HCT116 (cell line): ENCODE results near the gene PAX5. TPM values are rescaled to one million over a fixed set of nuclear protein-coding genes. Genes with fewer than 3 reads are reported as not detected.

Source experiments
- ATAC-seq: fragments of 200-7000 bp; cut with Tn5 transposase; 2 replicates; pipeline ENCODE4 v1.9.1; 2020; ENCODE audit warnings: mild to moderate bottlenecking, moderate library complexity
- BruUV-seq: library from RNA; stranded (reverse); fragments of 400-500 nt; replicated peaks from 2 replicates; lab custom pipeline; 2021; lab: Mats Ljungman, UMichigan
- CTCF ChIA-PET: fragments of 300-600 bp; sonication (Branson Sonifier 250); formaldehyde crosslinking; loops from one replicate; lab custom pipeline; 2021; ENCODE audit warnings: antibody characterized with exemption; lab: Charles Lee
- POLR2A ChIA-PET: fragments of 300-600, 350-600 bp; sonication (Branson Sonifier 250); formaldehyde crosslinking; loops from one replicate; lab custom pipeline; 2021; ENCODE audit warnings: antibody characterized with exemption; lab: Charles Lee
- RAD21 ChIA-PET, 2 experiments: fragments of 300-600 bp; sonication (Branson Sonifier 250); formaldehyde crosslinking; loops; one replicate each; lab custom pipeline; 2023; ENCODE audit warnings: low total read pairs in 2 of 2; ENCODE audit not compliant: uncharacterized antibody in 2 of 2, unreplicated experiment in 2 of 2, low non-redundant PET in 1 of 2; lab: Charles Lee
- DNase-seq: peaks from one replicate; pipeline ENCODE4 v3.0.0-alpha.2; 2010; ENCODE audit warnings: low read depth, low spot score
- H2AFZ ChIP-seq: fragments of 200-600 bp; shearing (Covaris generic), sonication (generic); 2 replicates; pipeline ENCODE4 v1.6.1; 2017; ENCODE audit warnings: low read depth, mixed run types, mixed read lengths, antibody characterized with exemption, low read length; ENCODE audit not compliant: poor library complexity, severe bottlenecking
- H3K27ac ChIP-seq: 2 replicates; pipeline ENCODE4 v1.5.1; 2012; ENCODE audit warnings: low read depth, low read length
- H3K27me3 ChIP-seq: fragments of 200-600 bp; sonication (generic); 2 replicates; pipeline ENCODE4 v1.6.1; 2016; ENCODE audit warnings: mixed run types, low read length, mixed read lengths; ENCODE audit not compliant: insufficient read depth
- H3K36me3 ChIP-seq, 2 experiments: fragments of 200-500 bp in 1 of 2; fragments of 200-600 bp in 1 of 2; sonication (Bioruptor generic) in 1 of 2; sonication (generic) in 1 of 2; 2 replicates each; pipeline versions ENCODE4 v1.5.1 to v1.6.1; 2014 to 2016; ENCODE audit warnings: low read length in 2 of 2, inconsistent platforms in 1 of 2, mixed read lengths in 1 of 2, mixed run types in 1 of 2; ENCODE audit not compliant: insufficient read depth in 2 of 2, control insufficient read depth in 1 of 2
- H3K4me1 ChIP-seq, 2 experiments: fragments of 200-600 bp in 1 of 2; sonication (generic) in 1 of 2; 2 replicates each; pipeline versions ENCODE4 v1.5.1 to v1.6.1; 2012 to 2017; ENCODE audit warnings: low read length in 2 of 2, inconsistent platforms in 1 of 2, mild to moderate bottlenecking in 1 of 2, mixed read lengths in 1 of 2, mixed run types in 1 of 2, moderate library complexity in 1 of 2; ENCODE audit not compliant: insufficient read depth in 2 of 2, control insufficient read depth in 1 of 2
- H3K4me2 ChIP-seq: fragments of 200-600 bp; sonication (generic); 2 replicates; pipeline ENCODE4 v1.6.1; 2017; ENCODE audit warnings: mixed run types, low read length, mixed read lengths
- H3K4me3 ChIP-seq, 2 experiments: fragments of 200-600 bp in 1 of 2; sonication (generic) in 1 of 2; replicated peaks in 1 of 2; 2 replicates each; pipeline ENCODE4 v1.5.1; 2011 to 2016; ENCODE audit warnings: low read length in 2 of 2, control low read depth in 1 of 2, low read depth in 1 of 2, mild to moderate bottlenecking in 1 of 2, mixed read lengths in 1 of 2, mixed run types in 1 of 2
- H3K79me2 ChIP-seq: fragments of 200-600 bp; sonication (generic); 2 replicates; pipeline ENCODE4 v1.6.1; 2017; ENCODE audit warnings: mild to moderate bottlenecking, mixed run types, low read length, moderate library complexity, mixed read lengths; ENCODE audit not compliant: insufficient read depth
- H3K9ac ChIP-seq: fragments of 200-600 bp; sonication (generic); 2 replicates; pipeline ENCODE4 v1.6.1; 2016; ENCODE audit warnings: low read length, mixed read lengths
- H3K9me2 ChIP-seq: fragments of 200-600 bp; sonication (generic), shearing (Covaris generic); 2 replicates; pipeline ENCODE4 v1.6.1; 2017; ENCODE audit warnings: mixed run types, mild to moderate bottlenecking, moderate library complexity; ENCODE audit not compliant: insufficient read depth
- H3K9me3 ChIP-seq, 2 experiments: fragments of 200-500 bp in 1 of 2; fragments of 200-600 bp in 1 of 2; sonication (Bioruptor generic) in 1 of 2; sonication (generic) in 1 of 2; 2 replicates each; pipeline ENCODE4 v1.6.1; 2014 to 2017; ENCODE audit warnings: low read length in 2 of 2, mixed read lengths in 2 of 2, inconsistent platforms in 1 of 2, low read depth in 1 of 2, mild to moderate bottlenecking in 1 of 2, mixed run types in 1 of 2, moderate library complexity in 1 of 2; ENCODE audit not compliant: control insufficient read depth in 1 of 2, insufficient read depth in 1 of 2
- H4K20me1 ChIP-seq: fragments of 200-600 bp; sonication (generic), shearing (Covaris generic); 2 replicates; pipeline ENCODE4 v1.6.1; 2017; ENCODE audit warnings: mixed run types, mild to moderate bottlenecking, moderate library complexity; ENCODE audit not compliant: insufficient read depth
- CBX3 ChIP-seq: IDR thresholded peaks from 2 replicates; pipeline ENCODE4 v1.6.1; 2012; ENCODE audit warnings: low read depth
- EGR1 ChIP-seq: IDR thresholded peaks from 2 replicates; pipeline ENCODE4 v1.6.1; 2012; ENCODE audit warnings: low read depth
- ELF1 ChIP-seq: IDR thresholded peaks from 2 replicates; pipeline ENCODE4 v1.6.1; 2012; ENCODE audit warnings: low read depth, borderline replicate concordance
- EZH2 ChIP-seq: fragments of 200-600 bp; sonication (generic); IDR thresholded peaks from 2 replicates; pipeline ENCODE4 v1.6.1; 2017; ENCODE audit warnings: antibody characterized with exemption, mixed run types
- POLR2A ChIP-seq: IDR thresholded peaks from 2 replicates; pipeline ENCODE4 v1.7.0; 2011; ENCODE audit warnings: borderline replicate concordance; ENCODE audit not compliant: insufficient read depth, insufficient read length; ENCODE audit errors: extremely low read depth
- POLR2AphosphoS5 ChIP-seq: IDR thresholded peaks from 2 replicates; pipeline ENCODE4 v1.6.1; 2011; ENCODE audit warnings: mild to moderate bottlenecking, low read depth, low read length, moderate library complexity
- RAD21 ChIP-seq: IDR thresholded peaks from 2 replicates; pipeline ENCODE4 v1.6.1; 2012; ENCODE audit warnings: low read depth, mild to moderate bottlenecking
- SIN3A ChIP-seq: IDR thresholded peaks from 2 replicates; pipeline ENCODE4 v1.6.1; 2012; ENCODE audit warnings: low read depth
- SP1 ChIP-seq: IDR thresholded peaks from 2 replicates; pipeline ENCODE4 v1.6.1; 2012; ENCODE audit warnings: low read depth
- TCF7L2 ChIP-seq: IDR thresholded peaks from 2 replicates; pipeline ENCODE4 v1.7.0; 2011; ENCODE audit warnings: borderline replicate concordance, inconsistent platforms; ENCODE audit not compliant: insufficient read depth, insufficient read length; ENCODE audit errors: extremely low read depth
- ZFX ChIP-seq: fragments of 450-650 bp; IDR thresholded peaks from 2 replicates; pipeline ENCODE4 v1.6.1; 2017
- ZNF274 ChIP-seq: fragments of 200-500 bp; sonication (Bioruptor generic); IDR thresholded peaks from 2 replicates; pipeline ENCODE4 v1.6.1; 2014; ENCODE audit warnings: mild to moderate bottlenecking, low read depth, low read length, inconsistent platforms
- intact Hi-C: fragments of 100-400 bp; cut with micrococcal nuclease; formaldehyde crosslinking; loops from 2 replicates; pipeline ENCODE4 v1.10.0; 2022
- total RNA-seq: library from RNA; stranded (reverse); gene quantifications from one replicate; pipeline ENCODE4 v1.2.1, GENCODE V29; 2021; ENCODE audit not compliant: unreplicated experiment
- TF ChIP-seq, protein P1 (sequence below): IDR thresholded peaks from 2 replicates; pipeline ENCODE4 v1.6.1; 2012
- TF ChIP-seq, protein P2 (sequence below): IDR thresholded peaks from 2 replicates; pipeline ENCODE4 v1.6.1; 2012
- TF ChIP-seq, protein P3 (sequence below): IDR thresholded peaks from 2 replicates; pipeline ENCODE4 v1.6.1; 2012; ENCODE audit warnings: low read depth
- TF ChIP-seq, protein P4 (sequence below): IDR thresholded peaks from 2 replicates; pipeline ENCODE4 v1.6.1; 2011; ENCODE audit warnings: mild to moderate bottlenecking, low read length, moderate library complexity; ENCODE audit not compliant: insufficient replicate concordance; ENCODE audit errors: extremely low read depth

Gene PAX5
- total RNA-seq, 1 experiment from 2014 or later = 0.17 TPM

DNA sequence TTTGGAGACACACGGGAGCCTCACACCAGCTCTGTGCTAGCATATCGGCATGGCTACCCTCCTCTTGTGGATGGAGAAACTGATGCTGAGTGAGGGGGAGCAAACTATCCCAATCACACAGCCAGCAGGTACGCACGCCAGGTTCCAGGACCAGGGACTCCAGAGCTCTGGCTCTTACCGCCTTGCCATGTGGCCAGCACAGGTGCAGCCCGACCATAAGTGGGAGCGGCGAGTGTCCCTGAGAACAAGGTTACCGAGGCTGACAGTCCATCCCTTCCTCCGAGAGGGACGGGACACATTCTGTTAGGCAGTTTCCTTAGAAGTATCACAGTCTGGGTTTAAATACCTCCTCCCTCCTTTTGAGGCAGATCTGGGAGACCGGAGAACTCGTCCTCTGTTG is 86.0 kb downstream of the PAX5 start:
- ChIA-PET RAD21 (no interaction called here), CTCF (no interaction called here), POLR2A (no interaction called here)
- Histone ChIP-seq H3K79me2 (no peaks in the 10 kb centered on the region), H3K9me3 (no peaks in the 10 kb centered on the region), H3K36me3 (no peaks in the 10 kb centered on the region), H3K27me3 (peaks cover 21% of the 10 kb centered on the region), H3K4me3 (no peak overlapping the region), H3K9ac (no peak overlapping the region), H3K4me1 (no peaks in the 10 kb centered on the region), H3K27ac (no peak overlapping the region), H3K4me2 (no peak overlapping the region), H4K20me1 (no peaks in the 10 kb centered on the region), H3K9me2 (no peaks in the 10 kb centered on the region; the same call in 1 of the 2 replicates), H2AFZ (no peak overlapping the region)
- DNase-seq (no peak), ATAC-seq (no peak)
- intact Hi-C loops = no loop called here
- no TSS peak for BruUV-seq
- TF ChIP-seq, protein P1, sequence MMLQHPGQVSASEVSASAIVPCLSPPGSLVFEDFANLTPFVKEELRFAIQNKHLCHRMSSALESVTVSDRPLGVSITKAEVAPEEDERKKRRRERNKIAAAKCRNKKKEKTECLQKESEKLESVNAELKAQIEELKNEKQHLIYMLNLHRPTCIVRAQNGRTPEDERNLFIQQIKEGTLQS = no peak
- TF ChIP-seq RAD21 = no peak
- TF ChIP-seq POLR2AphosphoS5 = no peak
- no peak for TF ChIP-seq EZH2
- TF ChIP-seq, protein P2, sequence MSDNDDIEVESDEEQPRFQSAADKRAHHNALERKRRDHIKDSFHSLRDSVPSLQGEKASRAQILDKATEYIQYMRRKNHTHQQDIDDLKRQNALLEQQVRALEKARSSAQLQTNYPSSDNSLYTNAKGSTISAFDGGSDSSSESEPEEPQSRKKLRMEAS = no peak

DNA sequence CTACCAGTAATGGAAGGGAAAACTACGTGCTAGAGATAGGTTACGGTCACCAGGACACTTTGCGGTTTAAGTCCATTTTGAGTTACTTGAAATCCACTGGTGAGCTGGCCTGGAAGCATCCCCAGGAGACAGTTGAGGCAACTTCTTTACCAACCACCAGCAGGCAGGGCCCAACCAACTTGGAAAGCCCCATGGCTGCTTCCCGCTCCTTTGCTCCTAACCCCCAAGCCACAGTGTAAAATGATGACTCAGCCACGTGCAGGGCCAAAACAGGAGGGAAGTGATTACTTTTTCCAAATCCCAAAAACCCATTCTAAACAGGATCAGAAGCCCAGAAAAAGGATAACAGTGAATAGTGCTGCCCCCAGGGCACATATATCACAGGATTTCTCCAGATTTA is 87.4 kb downstream of the PAX5 start:
- CTCF ChIA-PET = no interaction called here
- H2AFZ ChIP-seq = no peak overlapping the region
- intact Hi-C loops = no loop called here
- TF ChIP-seq TCF7L2 (no peak), EZH2 (no peak), ZNF274 (no peak), POLR2A (no peak), CBX3 (no peak), POLR2AphosphoS5 (no peak), ZFX (no peak), SP1 (no peak), SIN3A (no peak), ELF1 (no peak), EGR1 (no peak)
- TF ChIP-seq, protein P3, sequence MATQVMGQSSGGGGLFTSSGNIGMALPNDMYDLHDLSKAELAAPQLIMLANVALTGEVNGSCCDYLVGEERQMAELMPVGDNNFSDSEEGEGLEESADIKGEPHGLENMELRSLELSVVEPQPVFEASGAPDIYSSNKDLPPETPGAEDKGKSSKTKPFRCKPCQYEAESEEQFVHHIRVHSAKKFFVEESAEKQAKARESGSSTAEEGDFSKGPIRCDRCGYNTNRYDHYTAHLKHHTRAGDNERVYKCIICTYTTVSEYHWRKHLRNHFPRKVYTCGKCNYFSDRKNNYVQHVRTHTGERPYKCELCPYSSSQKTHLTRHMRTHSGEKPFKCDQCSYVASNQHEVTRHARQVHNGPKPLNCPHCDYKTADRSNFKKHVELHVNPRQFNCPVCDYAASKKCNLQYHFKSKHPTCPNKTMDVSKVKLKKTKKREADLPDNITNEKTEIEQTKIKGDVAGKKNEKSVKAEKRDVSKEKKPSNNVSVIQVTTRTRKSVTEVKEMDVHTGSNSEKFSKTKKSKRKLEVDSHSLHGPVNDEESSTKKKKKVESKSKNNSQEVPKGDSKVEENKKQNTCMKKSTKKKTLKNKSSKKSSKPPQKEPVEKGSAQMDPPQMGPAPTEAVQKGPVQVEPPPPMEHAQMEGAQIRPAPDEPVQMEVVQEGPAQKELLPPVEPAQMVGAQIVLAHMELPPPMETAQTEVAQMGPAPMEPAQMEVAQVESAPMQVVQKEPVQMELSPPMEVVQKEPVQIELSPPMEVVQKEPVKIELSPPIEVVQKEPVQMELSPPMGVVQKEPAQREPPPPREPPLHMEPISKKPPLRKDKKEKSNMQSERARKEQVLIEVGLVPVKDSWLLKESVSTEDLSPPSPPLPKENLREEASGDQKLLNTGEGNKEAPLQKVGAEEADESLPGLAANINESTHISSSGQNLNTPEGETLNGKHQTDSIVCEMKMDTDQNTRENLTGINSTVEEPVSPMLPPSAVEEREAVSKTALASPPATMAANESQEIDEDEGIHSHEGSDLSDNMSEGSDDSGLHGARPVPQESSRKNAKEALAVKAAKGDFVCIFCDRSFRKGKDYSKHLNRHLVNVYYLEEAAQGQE = no peak
- TF ChIP-seq, protein P1 = no peak
- TF ChIP-seq, protein P4, sequence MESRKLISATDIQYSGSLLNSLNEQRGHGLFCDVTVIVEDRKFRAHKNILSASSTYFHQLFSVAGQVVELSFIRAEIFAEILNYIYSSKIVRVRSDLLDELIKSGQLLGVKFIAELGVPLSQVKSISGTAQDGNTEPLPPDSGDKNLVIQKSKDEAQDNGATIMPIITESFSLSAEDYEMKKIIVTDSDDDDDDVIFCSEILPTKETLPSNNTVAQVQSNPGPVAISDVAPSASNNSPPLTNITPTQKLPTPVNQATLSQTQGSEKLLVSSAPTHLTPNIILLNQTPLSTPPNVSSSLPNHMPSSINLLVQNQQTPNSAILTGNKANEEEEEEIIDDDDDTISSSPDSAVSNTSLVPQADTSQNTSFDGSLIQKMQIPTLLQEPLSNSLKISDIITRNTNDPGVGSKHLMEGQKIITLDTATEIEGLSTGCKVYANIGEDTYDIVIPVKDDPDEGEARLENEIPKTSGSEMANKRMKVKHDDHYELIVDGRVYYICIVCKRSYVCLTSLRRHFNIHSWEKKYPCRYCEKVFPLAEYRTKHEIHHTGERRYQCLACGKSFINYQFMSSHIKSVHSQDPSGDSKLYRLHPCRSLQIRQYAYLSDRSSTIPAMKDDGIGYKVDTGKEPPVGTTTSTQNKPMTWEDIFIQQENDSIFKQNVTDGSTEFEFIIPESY = no peak

More for the DNA sequence above, 87.4 kb downstream of the PAX5 start:
- no peak for DNase-seq
- no peak overlapping the region for H3K4me3 ChIP-seq
- no peaks in the 10 kb centered on the region; the same call in 1 of the 2 replicates for H3K9me2 ChIP-seq
- H3K4me1 ChIP-seq = no peaks in the 10 kb centered on the region
- POLR2A ChIA-PET = no interaction called here
- no peaks in the 10 kb centered on the region for H3K36me3 ChIP-seq
- ATAC-seq = no peak
- H3K9me3 ChIP-seq = no peaks in the 10 kb centered on the region
- no peaks in the 10 kb centered on the region for H3K79me2 ChIP-seq
- RAD21 ChIA-PET = no interaction called here
- BruUV-seq = no TSS peak
- peaks cover 17% of the 10 kb centered on the region for H3K27me3 ChIP-seq
- H3K9ac ChIP-seq = no peak overlapping the region
- H4K20me1 ChIP-seq = no peaks in the 10 kb centered on the region
- H3K4me2 ChIP-seq = no peak overlapping the region
- H3K27ac ChIP-seq = no peak overlapping the region
